Measurements from ENCODE around the gene PITPNC1.
A peak's percentile ranks its signal among the peaks of the same experiment; 100 is the strongest.
"Not testable (repeated sequence)": the region's sequence is repeated elsewhere in the genome, so short reads cannot be mapped to it uniquely, and the experiment has no call there.

The PITPNC1 gene

DNA sequence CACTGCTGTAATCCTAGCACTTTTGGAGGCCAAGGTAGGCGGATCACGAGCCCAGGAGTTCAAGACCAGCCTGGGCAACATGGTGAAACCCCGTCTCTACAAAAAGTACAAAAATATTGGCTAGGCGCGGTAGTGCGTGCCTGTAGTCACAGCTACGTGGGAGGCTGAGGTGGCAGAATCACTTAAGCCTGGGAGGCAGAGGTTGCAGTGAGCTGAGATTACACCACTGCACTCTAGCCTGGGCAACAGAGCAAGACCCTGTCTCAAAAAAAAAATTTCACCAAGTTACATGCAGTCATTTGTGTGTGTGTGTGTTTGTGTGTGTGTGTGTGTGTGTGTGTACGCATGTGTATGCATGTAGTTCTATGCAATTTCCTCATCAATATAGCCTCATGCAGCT is 325.8 kb downstream of the PITPNC1 start:
- H3K4me1 ChIP-seq (ENCODE audit: control insufficient read depth, insufficient read depth, low read length); H3K27me3 ChIP-seq (ENCODE audit: control insufficient read depth, insufficient read depth, low read length, poor library complexity, severe bottlenecking); H3K36me3 ChIP-seq (ENCODE audit: control insufficient read depth, insufficient read depth, low read length); H3K9me3 ChIP-seq (ENCODE audit: control insufficient read depth, low read length); H3K27ac ChIP-seq (ENCODE audit: insufficient read depth, low read depth, low read length, poor library complexity, severe bottlenecking); H3K4me3 ChIP-seq (ENCODE audit: insufficient read depth, low read depth, low read length): not testable (repeated sequence)
- 90 to 95% methylated on average over 7 of the region's 8 CpGs for WGBS, 2 experiments

GRCh38 chr17:67707442-67707841 is 330.4 kb downstream of the PITPNC1 start:
- 92 to 93% methylated on average over 2 of the region's 2 CpGs for WGBS, 2 experiments

DNA sequence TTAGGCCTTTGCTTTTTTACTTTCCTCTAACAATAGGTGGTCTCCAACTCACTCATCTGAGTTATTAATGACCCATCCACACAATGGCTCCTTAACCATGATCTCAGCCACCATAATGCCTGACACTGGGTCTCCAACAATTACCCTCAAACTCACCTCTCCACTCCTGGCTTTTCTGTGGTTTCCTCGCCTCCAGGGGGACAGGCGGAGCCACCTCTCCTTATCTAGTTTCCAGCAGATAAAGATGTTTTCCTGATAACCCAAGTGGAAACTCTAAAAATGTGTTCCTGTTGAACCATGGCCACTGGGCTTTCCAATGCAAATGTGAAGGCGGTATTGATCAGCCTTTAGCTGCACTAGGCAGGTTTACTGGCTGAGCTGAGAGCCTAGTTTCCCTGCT is 331.3 kb downstream of the PITPNC1 start:
- Histone ChIP-seq H3K27me3 (ENCODE audit: control insufficient read depth, insufficient read depth, low read length, poor library complexity, severe bottlenecking) (no peaks in the 10 kb centered on the region), H3K27ac (ENCODE audit: insufficient read depth, low read depth, low read length, poor library complexity, severe bottlenecking) (no peak overlapping the region), H3K36me3 (ENCODE audit: control insufficient read depth, insufficient read depth, low read length) (no peaks in the 10 kb centered on the region), H3K4me3 (ENCODE audit: insufficient read depth, low read depth, low read length) (no peak overlapping the region), H3K4me1 (ENCODE audit: control insufficient read depth, insufficient read depth, low read length) (no peaks in the 10 kb centered on the region), H3K9me3 (ENCODE audit: control insufficient read depth, low read length) (no peaks in the 10 kb centered on the region)
- WGBS, 2 experiments, result 90 to 93% methylated on average over 3 of the region's 3 CpGs

More at GRCh38 chr17:67707442-67707841, 330.4 kb downstream of the PITPNC1 start:
- H3K27ac ChIP-seq (ENCODE audit: insufficient read depth, low read depth, low read length, poor library complexity, severe bottlenecking), result no peak overlapping the region
- H3K9me3 ChIP-seq (ENCODE audit: control insufficient read depth, low read length), result no peaks in the 10 kb centered on the region
- no peak overlapping the region for H3K4me3 ChIP-seq (ENCODE audit: insufficient read depth, low read depth, low read length)
- H3K27me3 ChIP-seq (ENCODE audit: control insufficient read depth, insufficient read depth, low read length, poor library complexity, severe bottlenecking), result no peaks in the 10 kb centered on the region
- no peaks in the 10 kb centered on the region for H3K4me1 ChIP-seq (ENCODE audit: control insufficient read depth, insufficient read depth, low read length)
- no peaks in the 10 kb centered on the region for H3K36me3 ChIP-seq (ENCODE audit: control insufficient read depth, insufficient read depth, low read length)

GRCh38 chr17:67711916-67712315 is 334.8 kb downstream of the PITPNC1 start:
- Histone ChIP-seq H3K4me1 (ENCODE audit: control insufficient read depth, insufficient read depth, low read length) (no peaks in the 10 kb centered on the region), H3K9me3 (ENCODE audit: control insufficient read depth, low read length) (no peaks in the 10 kb centered on the region), H3K4me3 (ENCODE audit: insufficient read depth, low read depth, low read length) (no peak overlapping the region), H3K27ac (ENCODE audit: insufficient read depth, low read depth, low read length, poor library complexity, severe bottlenecking) (no peak overlapping the region), H3K36me3 (ENCODE audit: control insufficient read depth, insufficient read depth, low read length) (no peaks in the 10 kb centered on the region), H3K27me3 (ENCODE audit: control insufficient read depth, insufficient read depth, low read length, poor library complexity, severe bottlenecking) (no peaks in the 10 kb centered on the region)
- 81 to 85% methylated on average over 4 of the region's 4 CpGs for WGBS, 2 experiments

DNA sequence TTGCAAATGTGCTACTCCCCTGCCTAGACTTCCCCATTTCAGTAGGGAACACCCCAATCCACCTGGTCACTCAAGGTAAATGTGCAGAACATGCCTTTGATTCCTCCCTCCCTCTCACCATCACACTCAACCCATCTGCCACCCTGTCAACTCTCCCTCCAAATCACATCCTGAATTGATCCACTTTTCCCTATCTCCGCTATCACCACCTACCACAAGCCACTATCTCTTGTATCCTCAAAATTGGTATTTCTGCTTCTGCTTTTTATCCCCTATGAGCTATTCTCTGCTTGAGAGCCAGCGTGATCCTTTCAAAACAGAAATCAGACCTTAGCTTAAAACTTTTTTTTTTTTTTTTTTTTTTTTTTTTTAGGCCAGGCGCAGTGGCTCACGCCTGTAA is 335.3 kb downstream of the PITPNC1 start:
- WGBS, 2 experiments, result 94% methylated on average over 4 of the region's 4 CpGs
- H3K9me3 ChIP-seq (ENCODE audit: control insufficient read depth, low read length), result no peaks in the 10 kb centered on the region
- H3K4me1 ChIP-seq (ENCODE audit: control insufficient read depth, insufficient read depth, low read length), result no peaks in the 10 kb centered on the region
- no peaks in the 10 kb centered on the region for H3K27me3 ChIP-seq (ENCODE audit: control insufficient read depth, insufficient read depth, low read length, poor library complexity, severe bottlenecking)
- H3K4me3 ChIP-seq (ENCODE audit: insufficient read depth, low read depth, low read length), result no peak overlapping the region
- H3K36me3 ChIP-seq (ENCODE audit: control insufficient read depth, insufficient read depth, low read length), result no peaks in the 10 kb centered on the region
- H3K27ac ChIP-seq (ENCODE audit: insufficient read depth, low read depth, low read length, poor library complexity, severe bottlenecking), result no peak overlapping the region

- no peaks in the 10 kb centered on the region for H3K4me1 ChIP-seq (ENCODE audit: control insufficient read depth, insufficient read depth, low read length)
- H3K9me3 ChIP-seq (ENCODE audit: control insufficient read depth, low read length), result no peaks in the 10 kb centered on the region
- WGBS, 2 experiments, result 95 to 98% methylated on average over 3 of the region's 3 CpGs
- no peak overlapping the region for H3K27ac ChIP-seq (ENCODE audit: insufficient read depth, low read depth, low read length, poor library complexity, severe bottlenecking)
- no peak overlapping the region for H3K4me3 ChIP-seq (ENCODE audit: insufficient read depth, low read depth, low read length)
- no peaks in the 10 kb centered on the region for H3K36me3 ChIP-seq (ENCODE audit: control insufficient read depth, insufficient read depth, low read length)
- H3K27me3 ChIP-seq (ENCODE audit: control insufficient read depth, insufficient read depth, low read length, poor library complexity, severe bottlenecking), result no peaks in the 10 kb centered on the region
Measured at GRCh38 chr17:67713169-67713568, 336.1 kb downstream of the PITPNC1 start.

DNA sequence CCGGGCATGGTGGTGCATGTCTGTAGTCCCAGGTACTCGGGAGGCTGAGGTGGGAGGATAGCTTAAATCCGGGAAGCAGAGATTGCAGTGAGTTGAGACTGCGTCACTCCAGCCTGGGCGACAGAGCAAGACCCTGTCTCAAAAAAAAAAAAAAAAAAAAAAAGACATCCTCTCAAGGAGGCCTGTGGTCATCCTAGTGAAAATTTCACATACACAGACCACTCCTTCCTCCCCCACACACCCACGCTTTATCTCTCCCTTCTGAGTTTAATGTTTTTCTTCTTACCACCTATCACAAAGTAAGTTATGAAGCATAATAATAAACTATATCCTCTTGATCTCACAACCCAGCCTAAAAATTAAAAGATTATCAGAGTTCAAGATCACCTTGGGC is 339.3 kb downstream of the PITPNC1 start:
- 90 to 93% methylated on average over 6 of the region's 6 CpGs for WGBS, 2 experiments
- no peaks in the 10 kb centered on the region for H3K4me1 ChIP-seq (ENCODE audit: control insufficient read depth, insufficient read depth, low read length)
- H3K4me3 ChIP-seq (ENCODE audit: insufficient read depth, low read depth, low read length), result no peak overlapping the region

GRCh38 chr17:67717192-67717623 is 340.1 kb downstream of the PITPNC1 start:
- Histone ChIP-seq H3K9me3 (ENCODE audit: control insufficient read depth, low read length) (no peaks in the 10 kb centered on the region), H3K27ac (ENCODE audit: insufficient read depth, low read depth, low read length, poor library complexity, severe bottlenecking) (no peak overlapping the region), H3K4me1 (ENCODE audit: control insufficient read depth, insufficient read depth, low read length) (no peaks in the 10 kb centered on the region), H3K4me3 (ENCODE audit: insufficient read depth, low read depth, low read length) (peak overlapping the region; percentile 74), H3K36me3 (ENCODE audit: control insufficient read depth, insufficient read depth, low read length) (peaks cover 15% of the 10 kb centered on the region), H3K27me3 (ENCODE audit: control insufficient read depth, insufficient read depth, low read length, poor library complexity, severe bottlenecking) (no peaks in the 10 kb centered on the region)
- 12 to 19% methylated on average over 5 of the region's 5 CpGs for WGBS, 2 experiments

More for the DNA sequence above, 339.3 kb downstream of the PITPNC1 start:
- no peaks in the 10 kb centered on the region for H3K27me3 ChIP-seq (ENCODE audit: control insufficient read depth, insufficient read depth, low read length, poor library complexity, severe bottlenecking)
- no peak overlapping the region for H3K27ac ChIP-seq (ENCODE audit: insufficient read depth, low read depth, low read length, poor library complexity, severe bottlenecking)
- H3K9me3 ChIP-seq (ENCODE audit: control insufficient read depth, low read length), result no peaks in the 10 kb centered on the region
- peaks cover 8% of the 10 kb centered on the region for H3K36me3 ChIP-seq (ENCODE audit: control insufficient read depth, insufficient read depth, low read length)

DNA sequence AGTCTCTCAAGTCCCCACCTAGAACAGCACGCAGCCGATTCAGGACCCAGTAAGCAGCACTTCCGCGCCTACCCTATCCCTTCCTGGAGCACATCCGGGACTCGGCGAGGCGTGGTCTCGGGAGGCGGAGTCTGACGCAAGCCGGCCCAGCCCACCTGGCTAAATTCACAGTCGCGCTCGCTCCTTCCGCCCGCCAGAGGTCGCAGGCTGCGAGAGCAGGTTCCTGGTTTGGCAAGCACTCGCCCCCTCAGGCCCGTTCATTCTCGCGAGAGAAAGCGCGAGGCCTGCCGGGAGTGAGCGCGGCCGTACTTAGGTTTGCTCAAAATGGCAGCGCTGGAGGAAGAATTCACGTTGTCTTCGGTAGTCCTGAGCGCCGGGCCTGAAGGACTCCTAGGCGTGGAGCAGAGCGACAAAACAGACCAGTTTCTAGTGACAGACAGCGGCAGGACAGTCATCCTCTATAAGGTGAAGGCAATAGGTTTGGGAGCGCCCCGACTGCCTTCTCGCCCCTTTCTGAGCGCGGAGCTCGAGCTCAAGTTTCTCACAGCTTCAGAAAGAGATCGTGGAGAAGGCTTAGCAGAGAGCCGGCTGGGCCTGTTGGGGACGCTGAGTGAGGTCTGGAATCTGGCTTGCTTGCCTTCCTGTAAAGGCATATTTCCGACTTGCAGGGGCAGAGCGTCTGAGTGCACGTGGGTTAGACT is 340.7 kb downstream of the PITPNC1 start, which contains the start of gene NOL11:
TSS of gene NOL11 (plus strand) at position 313 of the 701 bp plus-strand sequence. CDS start at position 325, 12 bp downstream.
- 0% methylated on average over 49 of the region's 49 CpGs for WGBS, 2 experiments
- H3K9me3 ChIP-seq (ENCODE audit: control insufficient read depth, low read length), result no peaks in the 10 kb centered on the region
- no peaks in the 10 kb centered on the region for H3K4me1 ChIP-seq (ENCODE audit: control insufficient read depth, insufficient read depth, low read length)
- H3K27ac ChIP-seq (ENCODE audit: insufficient read depth, low read depth, low read length, poor library complexity, severe bottlenecking), result peak within 1 kb of the TSS; percentile 89
- peak within 1 kb of the TSS; percentile 74 for H3K4me3 ChIP-seq (ENCODE audit: insufficient read depth, low read depth, low read length)
- no peaks in the 10 kb centered on the region for H3K27me3 ChIP-seq (ENCODE audit: control insufficient read depth, insufficient read depth, low read length, poor library complexity, severe bottlenecking)
- peaks cover 16% of the 10 kb centered on the region for H3K36me3 ChIP-seq (ENCODE audit: control insufficient read depth, insufficient read depth, low read length)

DNA sequence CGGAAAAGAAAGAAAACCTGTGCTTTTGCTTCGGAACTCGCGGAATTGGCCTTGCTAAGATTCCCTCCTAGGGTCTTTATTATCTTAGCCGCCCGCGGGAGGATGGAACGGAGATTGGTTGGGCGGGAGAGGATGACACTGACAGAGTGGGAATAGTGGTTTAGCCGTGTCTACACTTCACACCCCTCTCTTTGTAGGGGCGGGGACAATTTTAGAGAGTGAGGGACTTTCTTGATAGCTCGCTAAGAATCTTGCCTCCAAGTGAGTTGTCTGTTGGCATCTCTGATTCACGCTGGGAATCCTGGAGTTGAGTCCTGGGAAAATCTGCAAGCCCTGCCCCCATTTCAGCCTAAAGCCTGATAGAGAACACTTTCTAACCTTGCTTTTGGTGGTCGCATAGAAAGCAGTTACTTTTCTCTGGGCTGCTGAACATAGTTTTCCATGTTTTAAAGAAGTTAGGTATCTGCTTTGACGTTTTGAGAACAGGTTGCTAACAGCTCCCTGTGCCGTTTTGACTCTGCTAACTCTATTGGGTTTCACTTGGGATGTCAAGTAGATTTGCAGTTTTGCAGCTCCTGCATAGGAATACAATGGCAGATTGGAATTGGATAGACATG is 341.4 kb downstream of the PITPNC1 start:
- H3K9me3 ChIP-seq (ENCODE audit: control insufficient read depth, low read length), result no peaks in the 10 kb centered on the region
- peak overlapping the region; percentile 89 for H3K27ac ChIP-seq (ENCODE audit: insufficient read depth, low read depth, low read length, poor library complexity, severe bottlenecking)
- H3K36me3 ChIP-seq (ENCODE audit: control insufficient read depth, insufficient read depth, low read length), result peaks cover 16% of the 10 kb centered on the region
- H3K4me3 ChIP-seq (ENCODE audit: insufficient read depth, low read depth, low read length), result peak overlapping the region; percentile 74
- WGBS, 2 experiments, result 2 to 3% methylated on average over 16 of the region's 16 CpGs
- H3K4me1 ChIP-seq (ENCODE audit: control insufficient read depth, insufficient read depth, low read length), result no peaks in the 10 kb centered on the region
- no peaks in the 10 kb centered on the region for H3K27me3 ChIP-seq (ENCODE audit: control insufficient read depth, insufficient read depth, low read length, poor library complexity, severe bottlenecking)
